T-helper 1 cell treated with Interleukin-12 subunit alpha and Interleukin-12 subunit beta and Interleukin-4 antibody, amounts not matched to agents 30 ng/mL and 1 ng/mL, for 36 hours (primary cell): ENCODE results near the gene GAPT. TPM values are rescaled to one million over a fixed set of nuclear protein-coding genes. Genes with fewer than 3 reads are reported as not detected.

ENCODE experiments used
- intact Hi-C: fragments of 100-400 bp; cut with micrococcal nuclease; formaldehyde crosslinking; loops from one replicate; pipeline ENCODE4 v1.15.1; 2024
- total RNA-seq: library from RNA; stranded (reverse); gene quantifications from 2 replicates; pipeline ENCODE4 v1.2.3, GENCODE V29; 2022

Gene GAPT
- total RNA-seq, 1 donor from 2014 or later: not detected

GRCh38 chr5:58460002-58460731 lies 31.1 kb upstream of the GAPT start, which contains the start of gene PLK2:
Gene PLK2, minus strand, starts transcription at chr5:58460086. Its CDS starts 127 bp downstream, at chr5:58459959.
- intact Hi-C loops: loop anchor here (1.0 to 5.0 kb wide), 11 partner anchors 148 to 1559 kb away; partner anchors contain the start of genes MIER3 and SETD9

GRCh38 chr5:58460732-58461286 lies 30.4 kb upstream of the GAPT start:
- intact Hi-C loops: loop anchor here (1.0 to 5.0 kb wide), 11 partner anchors 149 to 1560 kb away; partner anchors contain the start of genes MIER3 and SETD9

- intact Hi-C loops: loop anchor here (1.0 to 5.0 kb wide), 3 partner anchors 150 to 812 kb away; no protein-coding TSS in a partner anchor
Observed at GRCh38 chr5:58462154-58462553, 29.1 kb upstream of the GAPT start.

GRCh38 chr5:58462623-58463230 lies 28.5 kb upstream of the GAPT start:
- intact Hi-C loops: loop anchor here (1.0 to 5.0 kb wide), 3 partner anchors 150 to 812 kb away; no protein-coding TSS in a partner anchor

GRCh38 chr5:58466939-58467338 lies 24.3 kb upstream of the GAPT start:
- intact Hi-C loops: no loop called here

GRCh38 chr5:58469896-58470295 lies 21.3 kb upstream of the GAPT start:
- intact Hi-C loops: no loop called here

- intact Hi-C loops: no loop called here
Observed at GRCh38 chr5:58475404-58475803, 15.8 kb upstream of the GAPT start.

GRCh38 chr5:58477760-58478376 lies 13.4 kb upstream of the GAPT start:
- intact Hi-C loops: loop anchor here (1.0 kb wide), 1 partner anchor 372 kb away; no protein-coding TSS in a partner anchor

- intact Hi-C loops: no loop called here
Observed at GRCh38 chr5:58481066-58481676, 10.1 kb upstream of the GAPT start.

- intact Hi-C loops: no loop called here
Observed at GRCh38 chr5:58481828-58482227, 9.4 kb upstream of the GAPT start.

GRCh38 chr5:58482536-58482935 lies 8.7 kb upstream of the GAPT start:
- intact Hi-C loops: no loop called here

- intact Hi-C loops: no loop called here
Observed at GRCh38 chr5:58484505-58484904, 6.7 kb upstream of the GAPT start.

GRCh38 chr5:58486290-58486689 lies 4.9 kb upstream of the GAPT start:
- intact Hi-C loops: no loop called here

- intact Hi-C loops: no loop called here
Observed at GRCh38 chr5:58490402-58491050, 709 bp upstream of the GAPT start.

GRCh38 chr5:58493141-58493540 lies 1.9 kb downstream of the GAPT start:
- intact Hi-C loops: no loop called here

- intact Hi-C loops: no loop called here
Observed at GRCh38 chr5:58496488-58496887, 5.3 kb downstream of the GAPT start.

GRCh38 chr5:58497386-58497785 lies 6.2 kb downstream of the GAPT start:
- intact Hi-C loops: no loop called here

- intact Hi-C loops: no loop called here
Observed at GRCh38 chr5:58497921-58498320, 6.7 kb downstream of the GAPT start.

- intact Hi-C loops: no loop called here
Observed at GRCh38 chr5:58498340-58498942, 7.2 kb downstream of the GAPT start.

GRCh38 chr5:58499231-58499630 lies 8.0 kb downstream of the GAPT start:
- intact Hi-C loops: no loop called here
